A673 (cell line): ENCODE measurements around the gene ACADVL.

ENCODE experiments used
- EZH2 ChIP-seq: fragments of 200-600 bp; sonication (generic); IDR thresholded peaks from 2 replicates; pipeline ENCODE4 v1.6.1; 2017; ENCODE audit warnings: borderline replicate concordance, low read depth, mild to moderate bottlenecking, mixed read lengths, antibody characterized with exemption, low read length; ENCODE audit not compliant: poor library complexity, severe bottlenecking
- TF ChIP-seq, protein P1 (sequence below): fragments of 300-800, 200-600 bp; sonication (generic); conservative IDR thresholded peaks from 2 replicates; pipeline ENCODE4 v1.5.1; 2017; ENCODE audit warnings: low read depth, mild to moderate bottlenecking, antibody characterized with exemption, low read length, moderate library complexity, mixed read lengths

DNA sequence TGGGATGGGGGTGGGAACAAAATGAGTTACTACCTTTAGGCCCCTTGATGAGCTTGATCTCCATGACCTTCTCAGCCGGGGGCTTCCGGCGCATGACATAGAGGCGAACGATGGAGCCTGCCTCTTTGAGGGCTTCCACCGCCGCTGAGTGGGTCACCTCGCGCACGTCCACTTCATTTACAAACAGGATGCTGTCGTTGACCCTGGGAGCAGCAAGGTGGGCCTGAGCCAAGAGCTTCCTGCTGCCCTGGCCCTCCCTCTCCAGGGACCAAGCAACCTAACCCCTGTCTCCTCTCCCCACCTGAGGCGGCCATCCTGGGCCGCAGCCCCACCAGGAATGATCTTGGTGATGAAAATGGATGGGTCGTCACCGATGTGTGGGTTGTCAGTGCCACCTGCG is 16.3 kb upstream of the ACADVL start:
- TF ChIP-seq, protein P1, sequence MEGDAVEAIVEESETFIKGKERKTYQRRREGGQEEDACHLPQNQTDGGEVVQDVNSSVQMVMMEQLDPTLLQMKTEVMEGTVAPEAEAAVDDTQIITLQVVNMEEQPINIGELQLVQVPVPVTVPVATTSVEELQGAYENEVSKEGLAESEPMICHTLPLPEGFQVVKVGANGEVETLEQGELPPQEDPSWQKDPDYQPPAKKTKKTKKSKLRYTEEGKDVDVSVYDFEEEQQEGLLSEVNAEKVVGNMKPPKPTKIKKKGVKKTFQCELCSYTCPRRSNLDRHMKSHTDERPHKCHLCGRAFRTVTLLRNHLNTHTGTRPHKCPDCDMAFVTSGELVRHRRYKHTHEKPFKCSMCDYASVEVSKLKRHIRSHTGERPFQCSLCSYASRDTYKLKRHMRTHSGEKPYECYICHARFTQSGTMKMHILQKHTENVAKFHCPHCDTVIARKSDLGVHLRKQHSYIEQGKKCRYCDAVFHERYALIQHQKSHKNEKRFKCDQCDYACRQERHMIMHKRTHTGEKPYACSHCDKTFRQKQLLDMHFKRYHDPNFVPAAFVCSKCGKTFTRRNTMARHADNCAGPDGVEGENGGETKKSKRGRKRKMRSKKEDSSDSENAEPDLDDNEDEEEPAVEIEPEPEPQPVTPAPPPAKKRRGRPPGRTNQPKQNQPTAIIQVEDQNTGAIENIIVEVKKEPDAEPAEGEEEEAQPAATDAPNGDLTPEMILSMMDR: no peak
- TF ChIP-seq EZH2: no peak
